Caco-2 (cell line): ENCODE data around the gene RGS7. TPM values are rescaled to one million over a fixed set of nuclear protein-coding genes. Genes with fewer than 3 reads are reported as not detected.

Source experiments
- BruUV-seq: library from RNA; stranded (reverse); fragments of 400-500 nt; replicated peaks from 2 replicates; lab custom pipeline; 2021; lab: Mats Ljungman, UMichigan
- CTCF ChIA-PET: fragments of 300-600 bp; sonication (Branson Sonifier 250); formaldehyde crosslinking; loops from one replicate; lab custom pipeline; 2022; ENCODE audit warnings: antibody characterized with exemption; lab: Charles Lee
- POLR2A ChIA-PET: fragments of 300-600 bp; sonication (Branson Sonifier 250); formaldehyde crosslinking; loops from one replicate; lab custom pipeline; 2022; ENCODE audit warnings: antibody characterized with exemption; lab: Charles Lee
- DNase-seq, 2 experiments: peaks; one replicate each; pipeline versions ENCODE4 v3.0.0 to v3.0.0-alpha.2; 2020 to 2022
- H3K27me3 ChIP-seq: replicated peaks from 2 replicates; pipeline ENCODE4 v1.6.0; 2011; ENCODE audit warnings: low read length; ENCODE audit not compliant: control insufficient read depth, insufficient read depth
- H3K36me3 ChIP-seq: 2 replicates; pipeline ENCODE4 v1.5.1; 2011; ENCODE audit warnings: low read length; ENCODE audit not compliant: control insufficient read depth, insufficient read depth
- H3K4me1 ChIP-seq: fragments of 250-450 bp; sonication (Bioruptor Pico); 2 replicates; pipeline ENCODE4 v1.5.1; 2020; ENCODE audit warnings: mild to moderate bottlenecking
- H3K4me3 ChIP-seq: 2 replicates; pipeline ENCODE4 v1.5.1; 2011; ENCODE audit warnings: low read depth, mild to moderate bottlenecking, control low read depth, low read length
- H3K9me3 ChIP-seq: fragments of 250-450 bp; sonication (Bioruptor Pico); 2 replicates; pipeline ENCODE4 v1.5.1; 2020; ENCODE audit warnings: mild to moderate bottlenecking, moderate library complexity
- H3K27ac Mint-ChIP-seq: one replicate; pipeline ENCODE4 v1.8.0; 2022; ENCODE audit warnings: mixed read lengths; ENCODE audit not compliant: unreplicated experiment
- H3K27me3 Mint-ChIP-seq: one replicate; pipeline ENCODE4 v1.8.0; 2022; ENCODE audit warnings: mixed read lengths; ENCODE audit not compliant: insufficient read depth, unreplicated experiment
- H3K36me3 Mint-ChIP-seq: one replicate; pipeline ENCODE4 v1.8.0; 2022; ENCODE audit warnings: mild to moderate bottlenecking, mixed read lengths; ENCODE audit not compliant: insufficient read depth, unreplicated experiment
- H3K4me1 Mint-ChIP-seq: one replicate; pipeline ENCODE4 v1.8.0; 2022; ENCODE audit warnings: low read depth, mixed read lengths; ENCODE audit not compliant: unreplicated experiment
- H3K4me3 Mint-ChIP-seq: one replicate; pipeline ENCODE4 v1.8.0; 2022; ENCODE audit warnings: mild to moderate bottlenecking, moderate library complexity, mixed read lengths; ENCODE audit not compliant: unreplicated experiment
- H3K9me3 Mint-ChIP-seq: one replicate; pipeline ENCODE4 v1.8.0; 2022; ENCODE audit warnings: mixed read lengths; ENCODE audit not compliant: unreplicated experiment
- intact Hi-C: fragments of 100-400 bp; cut with micrococcal nuclease; formaldehyde crosslinking; loops from one replicate; pipeline ENCODE4 v1.10.0; 2022; ENCODE audit not compliant: unreplicated experiment
- total RNA-seq: library from RNA; stranded (reverse); gene quantifications from 2 replicates; pipeline ENCODE4 v1.2.3, GENCODE V29; 2022
- TF ChIP-seq, protein P1 (sequence below), 2 experiments: fragments of 200-600 bp in 1 of 2; IDR thresholded peaks; 1 replicate in 1 of 2; 2 replicates in 1 of 2; pipeline versions ENCODE4 v1.5.1 to v1.8.0; 2011 to 2022; ENCODE audit warnings: antibody characterized with exemption in 1 of 2, control low read depth in 1 of 2, inconsistent platforms in 1 of 2, low read depth in 1 of 2, low read length in 1 of 2, mild to moderate bottlenecking in 1 of 2, moderate library complexity in 1 of 2; ENCODE audit not compliant: insufficient read depth in 1 of 2, severe bottlenecking in 1 of 2, unreplicated experiment in 1 of 2

The RGS7 gene
- total RNA-seq, 1 experiment from 2014 or later = not detected

- Mint-ChIP-seq H3K9me3 (no peaks in the 10 kb centered on the region), H3K36me3 (no peaks in the 10 kb centered on the region), H3K27ac (no peak overlapping the region), H3K27me3 (no peaks in the 10 kb centered on the region), H3K4me3 (no peak overlapping the region), H3K4me1 (no peaks in the 10 kb centered on the region)
- TF ChIP-seq, protein P1, sequence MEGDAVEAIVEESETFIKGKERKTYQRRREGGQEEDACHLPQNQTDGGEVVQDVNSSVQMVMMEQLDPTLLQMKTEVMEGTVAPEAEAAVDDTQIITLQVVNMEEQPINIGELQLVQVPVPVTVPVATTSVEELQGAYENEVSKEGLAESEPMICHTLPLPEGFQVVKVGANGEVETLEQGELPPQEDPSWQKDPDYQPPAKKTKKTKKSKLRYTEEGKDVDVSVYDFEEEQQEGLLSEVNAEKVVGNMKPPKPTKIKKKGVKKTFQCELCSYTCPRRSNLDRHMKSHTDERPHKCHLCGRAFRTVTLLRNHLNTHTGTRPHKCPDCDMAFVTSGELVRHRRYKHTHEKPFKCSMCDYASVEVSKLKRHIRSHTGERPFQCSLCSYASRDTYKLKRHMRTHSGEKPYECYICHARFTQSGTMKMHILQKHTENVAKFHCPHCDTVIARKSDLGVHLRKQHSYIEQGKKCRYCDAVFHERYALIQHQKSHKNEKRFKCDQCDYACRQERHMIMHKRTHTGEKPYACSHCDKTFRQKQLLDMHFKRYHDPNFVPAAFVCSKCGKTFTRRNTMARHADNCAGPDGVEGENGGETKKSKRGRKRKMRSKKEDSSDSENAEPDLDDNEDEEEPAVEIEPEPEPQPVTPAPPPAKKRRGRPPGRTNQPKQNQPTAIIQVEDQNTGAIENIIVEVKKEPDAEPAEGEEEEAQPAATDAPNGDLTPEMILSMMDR (IDR thresholded peaks at IDR 0.05; ENCODE audit: insufficient read depth in 1 of 2, low read depth in 1 of 2, low read length in 1 of 2, severe bottlenecking in 1 of 2, unreplicated experiment in 1 of 2) = no peak
- no peak overlapping the region for H3K4me3 ChIP-seq
- ChIA-PET CTCF (no interaction called here), POLR2A (no interaction called here)
- no peaks in the 10 kb centered on the region for H3K27me3 ChIP-seq
- H3K36me3 ChIP-seq = no peaks in the 10 kb centered on the region
- intact Hi-C loops = no loop called here
- BruUV-seq = no TSS peak
- H3K9me3 ChIP-seq = peaks cover 3% of the 10 kb centered on the region; the same call in 1 of the 2 replicates
- DNase-seq = no peak
- H3K4me1 ChIP-seq = no peaks in the 10 kb centered on the region
These were observed 241.2 kb downstream of the RGS7 start for GRCh38 chr1:241115784-241116183.

- CTCF ChIA-PET = no interaction called here
- POLR2A ChIA-PET = no interaction called here
These were observed 242.2 kb downstream of the RGS7 start for GRCh38 chr1:241114699-241115233.

DNA sequence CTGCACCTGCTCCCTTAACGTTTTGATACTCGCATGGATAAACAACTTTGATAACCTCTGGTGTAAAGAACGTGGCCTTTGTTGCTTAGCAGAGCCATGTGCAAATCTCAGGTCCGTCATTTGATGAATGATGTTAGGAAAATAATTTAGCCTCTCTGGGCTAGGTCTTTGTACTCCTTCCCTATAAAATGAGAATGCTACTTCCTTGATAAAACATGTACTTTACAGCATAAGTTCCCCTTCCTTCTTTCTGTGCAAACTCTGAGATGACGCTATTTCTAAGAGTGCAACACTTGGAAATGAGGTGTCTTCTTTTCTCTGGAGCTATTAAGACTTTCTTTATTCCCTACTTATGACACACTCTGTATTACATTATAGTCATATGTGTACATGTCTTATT lies 243.4 kb downstream of the RGS7 start:
- POLR2A ChIA-PET = no interaction called here
- H3K27me3 Mint-ChIP-seq = no peaks in the 10 kb centered on the region
- intact Hi-C loops = no loop called here

More at GRCh38 chr1:241114699-241115233, 242.2 kb downstream of the RGS7 start:
- H3K4me1 ChIP-seq = no peaks in the 10 kb centered on the region
- no peak overlapping the region for H3K27ac Mint-ChIP-seq
- TF ChIP-seq, protein P1 (IDR thresholded peaks at IDR 0.05; ENCODE audit: insufficient read depth in 1 of 2, low read depth in 1 of 2, low read length in 1 of 2, severe bottlenecking in 1 of 2, unreplicated experiment in 1 of 2) = no peak
- no peak overlapping the region for H3K4me3 ChIP-seq
- no peaks in the 10 kb centered on the region for H3K27me3 Mint-ChIP-seq
- DNase-seq = no peak
- peaks cover 3% of the 10 kb centered on the region; the same call in 1 of the 2 replicates for H3K9me3 ChIP-seq
- H3K27me3 ChIP-seq = no peaks in the 10 kb centered on the region
- H3K36me3 Mint-ChIP-seq = no peaks in the 10 kb centered on the region
- intact Hi-C loops = no loop called here
- no peaks in the 10 kb centered on the region for H3K4me1 Mint-ChIP-seq
- H3K36me3 ChIP-seq = no peaks in the 10 kb centered on the region
- H3K4me3 Mint-ChIP-seq = no peak overlapping the region
- BruUV-seq = no TSS peak
- no peaks in the 10 kb centered on the region for H3K9me3 Mint-ChIP-seq

More for the DNA sequence above, 243.4 kb downstream of the RGS7 start:
- Histone ChIP-seq H3K27me3 (no peaks in the 10 kb centered on the region), H3K4me3 (no peak overlapping the region), H3K4me1 (0 out of 2 replicates have a peak, but pooled peaks cover 7% of the 10 kb centered on the region), H3K36me3 (no peaks in the 10 kb centered on the region), H3K9me3 (peaks cover 3% of the 10 kb centered on the region; the same call in 1 of the 2 replicates)
- H3K4me1 Mint-ChIP-seq = peaks cover 8% of the 10 kb centered on the region
- TF ChIP-seq, protein P1 (IDR thresholded peaks at IDR 0.05; ENCODE audit: insufficient read depth in 1 of 2, low read depth in 1 of 2, low read length in 1 of 2, severe bottlenecking in 1 of 2, unreplicated experiment in 1 of 2) = no peak
- H3K4me3 Mint-ChIP-seq = no peak overlapping the region
- no peak overlapping the region for H3K27ac Mint-ChIP-seq
- BruUV-seq = no TSS peak
- CTCF ChIA-PET = no interaction called here
- H3K36me3 Mint-ChIP-seq = no peaks in the 10 kb centered on the region
- H3K9me3 Mint-ChIP-seq = no peaks in the 10 kb centered on the region
- DNase-seq = no peak
